SK-N-SH treated with all-trans-retinoic acid at 6 μM for 48 hours (cell line): Measurements from ENCODE around the gene CYRIA.

ENCODE experiments used
- CREB5 ChIP-seq: fragments of 250-450 bp; sonication (Bioruptor Pico); IDR thresholded peaks from 2 replicates; pipeline ENCODE4 v1.5.1; 2020; ENCODE audit warnings: low read depth, mild to moderate bottlenecking, moderate library complexity
- ESRRG ChIP-seq: fragments of 250-450 bp; sonication (Bioruptor Pico); IDR thresholded peaks from 2 replicates; pipeline ENCODE4 v1.6.1; 2021; ENCODE audit warnings: mild to moderate bottlenecking
- PATZ1 ChIP-seq: fragments of 250-450 bp; sonication (Bioruptor Pico); IDR thresholded peaks from 2 replicates; pipeline ENCODE4 v1.8.0; 2020; ENCODE audit warnings: mild to moderate bottlenecking, moderate library complexity, borderline replicate concordance
- POU6F1 ChIP-seq: fragments of 250-450 bp; sonication (Bioruptor Pico); IDR thresholded peaks from 2 replicates; pipeline ENCODE4 v1.8.0; 2021; ENCODE audit warnings: low read depth, mild to moderate bottlenecking, moderate library complexity, borderline replicate concordance
- RARB ChIP-seq: fragments of 250-450 bp; sonication (Bioruptor Pico); IDR thresholded peaks from 2 replicates; pipeline ENCODE4 v1.8.0; 2021; ENCODE audit warnings: mild to moderate bottlenecking, moderate library complexity
- TOX ChIP-seq: fragments of 250-450 bp; sonication (Bioruptor Pico); IDR thresholded peaks from 2 replicates; pipeline ENCODE4 v1.8.0; 2021; ENCODE audit warnings: mild to moderate bottlenecking, moderate library complexity, borderline replicate concordance
- TSHZ2 ChIP-seq: fragments of 250-450 bp; sonication (Bioruptor Pico); IDR thresholded peaks from 2 replicates; pipeline ENCODE4 v1.5.0; 2020; ENCODE audit warnings: mild to moderate bottlenecking, moderate library complexity
- ZFP3 ChIP-seq: fragments of 250-450 bp; sonication (Bioruptor Pico); IDR thresholded peaks from 2 replicates; pipeline ENCODE4 v1.5.0; 2020; ENCODE audit warnings: mild to moderate bottlenecking, moderate library complexity
- ZFP30 ChIP-seq: fragments of 450-650 bp; formaldehyde crosslinking; IDR thresholded peaks from 2 replicates; pipeline ENCODE4 v1.5.0; 2022; ENCODE audit warnings: mild to moderate bottlenecking, moderate library complexity
- ZNF8 ChIP-seq: fragments of 450-650 bp; formaldehyde crosslinking; IDR thresholded peaks from 2 replicates; pipeline ENCODE4 v1.5.0; 2020; ENCODE audit warnings: mild to moderate bottlenecking, moderate library complexity

- TF ChIP-seq CREB5 (CRISPR knock-in tag) (no peak), ZNF8 (CRISPR knock-in tag) (no peak), TOX (CRISPR knock-in tag) (no peak), ESRRG (CRISPR knock-in tag) (no peak), POU6F1 (no peak), TSHZ2 (CRISPR knock-in tag) (no peak), ZFP3 (CRISPR knock-in tag) (no peak), RARB (CRISPR knock-in tag) (no peak), PATZ1 (CRISPR knock-in tag) (no peak), ZFP30 (no peak)
Measured at GRCh38 chr2:16684676-16685339, 19.2 kb upstream of the CYRIA start.
